Measurements from ENCODE around the gene ERVK3-1.
"Not testable (repeated sequence)": the region's sequence is repeated elsewhere in the genome, so short reads cannot be mapped to it uniquely, and the experiment has no call there.

The ERVK3-1 gene

GRCh38 chr19:58305065-58305931, at the start of gene ERVK3-1:
ERVK3-1 (plus strand) TSS chr19:58305377; CDS start chr19:58312169, 6,792 bp downstream.
- DNase-seq: peak; percentile 94

GRCh38 chr19:58258259-58258658, 46.9 kb upstream of the ERVK3-1 start:
- not testable (repeated sequence) for DNase-seq

- no peak for DNase-seq
Measured at GRCh38 chr19:58261600-58261967, 43.6 kb upstream of the ERVK3-1 start.

- DNase-seq: no peak
Measured at GRCh38 chr19:58261968-58262921, 42.9 kb upstream of the ERVK3-1 start.

DNA sequence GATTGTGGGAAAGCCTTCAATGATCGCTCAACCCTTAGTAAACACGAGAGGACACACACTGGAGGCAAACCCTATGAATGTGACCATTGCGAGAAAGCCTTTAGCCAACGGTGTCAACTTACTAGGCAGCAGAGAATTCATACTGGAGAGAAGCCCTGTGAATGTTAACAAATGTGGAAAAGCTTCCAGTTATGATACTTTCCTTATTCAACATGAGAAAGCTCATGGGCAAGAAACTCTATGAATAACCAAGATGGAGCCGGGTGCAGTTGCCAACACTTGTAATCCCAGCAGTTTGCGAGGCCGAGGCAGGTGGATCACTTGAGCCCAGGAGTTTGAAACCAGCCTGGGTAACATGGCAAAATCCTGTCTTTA, 42.3 kb upstream of the ERVK3-1 start:
- no peak for DNase-seq

DNA sequence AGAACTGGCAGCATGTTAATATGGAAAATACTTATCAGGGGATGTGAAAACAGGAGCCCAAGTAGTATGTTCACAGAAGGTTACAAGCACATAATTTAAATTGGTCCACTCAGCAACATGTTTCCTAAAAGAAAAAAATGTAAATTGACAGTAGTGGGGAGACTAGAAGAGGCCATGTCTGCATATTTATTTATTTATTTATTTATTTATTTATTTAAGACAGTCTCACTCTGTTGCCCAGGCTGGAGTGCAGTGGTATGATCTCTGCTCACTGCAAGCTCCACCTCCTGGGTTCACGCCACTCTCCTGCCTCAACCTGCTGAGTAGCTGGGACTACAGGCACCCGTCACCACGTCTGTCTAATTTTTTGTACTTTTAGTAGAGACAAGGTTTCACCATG, 40.1 kb upstream of the ERVK3-1 start:
- no peak for DNase-seq

DNA sequence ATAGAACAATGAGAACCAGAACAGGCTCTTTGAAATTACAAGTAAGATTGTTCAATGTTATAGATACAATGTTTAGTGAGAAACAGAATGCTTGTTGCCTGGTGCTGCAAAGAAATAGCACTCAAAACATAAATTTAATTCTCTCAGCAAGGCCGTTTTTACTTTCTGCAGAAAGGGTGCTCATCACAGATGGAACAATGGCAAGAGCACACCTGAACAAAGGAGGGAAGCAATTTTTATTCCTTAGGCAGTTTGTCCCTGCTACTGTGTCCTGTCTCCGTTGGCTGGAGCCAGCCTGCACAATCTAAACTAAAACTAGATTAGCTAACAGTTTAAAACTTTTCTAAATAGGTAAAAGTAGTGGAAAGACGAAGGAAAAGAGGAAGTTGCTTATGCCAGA, 36.8 kb upstream of the ERVK3-1 start:
- no peak for DNase-seq

DNA sequence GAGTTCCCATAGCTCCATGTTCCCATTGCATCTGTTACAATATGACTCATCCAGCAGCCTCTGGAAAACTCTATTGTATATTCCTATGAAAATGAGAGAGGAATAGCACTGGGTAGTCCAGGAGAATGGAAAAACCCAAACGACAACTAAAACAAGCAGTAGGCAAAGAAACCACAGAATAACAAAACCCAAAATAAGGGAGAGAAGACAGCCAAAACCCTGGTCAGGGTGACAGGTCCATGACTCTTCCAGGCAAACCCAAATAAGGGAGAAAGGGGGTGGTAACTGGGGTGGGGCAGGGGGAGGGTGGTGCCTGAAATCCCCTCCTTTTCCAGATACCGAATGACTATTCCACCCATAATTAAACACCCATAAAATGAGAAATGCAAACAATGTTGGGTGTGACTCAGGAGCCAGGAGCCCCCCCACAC, 30.4 kb upstream of the ERVK3-1 start:
- no peak for DNase-seq

GRCh38 chr19:58275564-58275963, 29.6 kb upstream of the ERVK3-1 start:
- DNase-seq: no peak

DNA sequence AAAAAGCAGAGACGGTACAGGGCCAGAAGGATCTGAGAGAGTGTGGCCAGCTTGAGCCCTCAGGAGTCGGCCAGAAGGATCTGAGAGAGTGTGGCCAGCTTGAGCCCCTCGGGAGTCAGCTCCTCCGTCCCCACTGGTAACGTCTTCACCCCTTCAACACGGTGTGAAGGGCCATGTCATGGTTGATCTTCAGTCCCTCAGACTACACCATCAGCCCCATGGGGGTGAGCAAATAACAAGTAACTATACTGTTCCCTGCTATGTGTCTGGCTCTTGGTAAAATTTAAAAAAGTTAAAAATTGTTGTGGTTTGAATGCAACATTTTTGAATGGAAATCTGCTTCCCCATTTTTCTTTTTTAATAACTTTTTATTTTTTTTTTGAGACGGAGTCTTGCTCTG, 28.0 kb upstream of the ERVK3-1 start:
- no peak for DNase-seq

GRCh38 chr19:58277748-58278540, 27.2 kb upstream of the ERVK3-1 start:
- DNase-seq: no peak

- DNase-seq: peak; percentile 92
Measured at GRCh38 chr19:58278541-58279041, 26.6 kb upstream of the ERVK3-1 start, which contains the start of gene ZNF8. ZNF8 (plus strand) TSS chr19:58278955; CDS start chr19:58279082, 127 bp downstream.

DNA sequence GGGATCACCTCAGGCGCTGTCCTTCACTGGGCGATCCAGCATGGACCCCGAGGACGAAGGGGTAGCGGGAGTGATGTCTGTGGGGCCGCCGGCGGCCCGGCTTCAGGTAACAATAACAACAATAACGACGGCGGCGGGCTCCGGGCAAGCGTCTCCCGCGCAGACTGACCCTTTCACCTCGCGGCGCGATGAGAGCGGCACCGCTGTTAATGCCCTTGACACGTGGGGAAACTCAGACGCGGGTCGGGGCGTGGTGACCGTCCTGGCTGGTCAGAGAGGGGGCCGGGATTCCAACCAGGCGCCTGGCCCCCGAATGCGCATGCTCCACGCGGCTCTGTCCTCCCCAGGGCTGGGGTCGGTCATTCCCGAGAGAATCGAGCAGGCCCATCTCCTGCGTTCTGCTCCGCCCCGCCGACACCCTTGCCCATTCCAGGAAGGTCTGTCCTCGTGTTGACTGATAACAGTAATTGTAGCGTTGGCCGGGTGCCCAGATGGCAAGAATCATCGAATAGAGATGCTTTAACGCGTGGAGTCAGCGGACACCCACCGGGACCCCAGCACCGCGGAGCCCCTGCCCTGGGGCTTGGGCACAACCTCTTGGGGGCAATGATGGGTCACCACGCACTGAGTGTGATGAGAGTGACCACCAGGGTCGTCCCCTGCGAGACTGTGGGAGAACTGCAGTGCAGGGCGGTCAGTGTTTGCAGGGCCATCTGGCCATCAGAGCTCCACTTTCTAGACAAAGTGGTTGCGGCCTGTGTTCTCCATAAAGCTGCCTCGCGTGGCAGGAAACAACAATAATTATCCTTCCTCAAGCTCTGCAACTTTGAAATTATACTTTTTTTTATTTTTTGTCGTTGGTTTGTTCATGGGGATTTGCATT, 25.9 kb upstream of the ERVK3-1 start:
- peak; percentile 44 for DNase-seq

GRCh38 chr19:58279925-58280316, 25.3 kb upstream of the ERVK3-1 start:
- DNase-seq: no peak

GRCh38 chr19:58284199-58284598, 21.0 kb upstream of the ERVK3-1 start:
- no peak for DNase-seq

DNA sequence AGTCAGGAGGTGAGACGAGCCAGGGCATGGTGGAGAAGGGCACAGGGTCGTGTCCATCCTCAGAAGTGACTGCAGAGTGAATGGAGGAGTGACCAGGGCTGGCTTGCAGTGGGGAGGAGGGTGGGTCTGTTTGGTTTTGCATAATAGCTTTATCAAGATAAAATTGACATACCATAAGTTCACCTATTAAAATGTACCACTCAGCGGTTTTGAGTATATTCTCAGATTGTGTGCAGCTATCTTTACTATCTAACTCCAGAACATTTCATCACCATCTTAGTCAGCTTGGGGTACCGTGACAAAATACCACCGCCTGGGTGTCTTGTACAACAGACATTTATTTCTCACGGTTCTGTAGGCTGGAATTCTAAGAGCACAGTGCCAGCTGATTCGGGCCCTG, 13.2 kb upstream of the ERVK3-1 start:
- no peak for DNase-seq

GRCh38 chr19:58294743-58295374, 10.3 kb upstream of the ERVK3-1 start:
- DNase-seq: no peak

DNA sequence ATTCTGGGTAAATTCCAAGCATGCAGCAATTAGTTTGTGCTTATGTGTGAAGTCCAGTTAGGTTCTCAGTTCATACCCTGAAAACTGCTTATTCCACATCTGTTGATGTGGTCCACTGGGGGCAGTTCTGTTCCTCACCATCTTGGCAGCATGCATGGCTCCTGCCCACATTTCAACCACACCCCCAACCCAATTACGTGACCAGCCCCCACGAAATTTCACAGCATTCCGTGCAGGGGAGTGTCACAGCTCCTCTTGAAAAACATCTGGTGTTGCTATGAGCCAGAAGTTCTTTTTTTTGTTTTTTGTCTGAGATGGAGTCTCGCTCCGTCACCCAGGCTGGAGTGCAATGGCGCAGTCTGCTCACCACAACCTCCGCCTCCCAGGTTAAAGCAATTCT, 9.1 kb upstream of the ERVK3-1 start:
- DNase-seq: no peak

DNA sequence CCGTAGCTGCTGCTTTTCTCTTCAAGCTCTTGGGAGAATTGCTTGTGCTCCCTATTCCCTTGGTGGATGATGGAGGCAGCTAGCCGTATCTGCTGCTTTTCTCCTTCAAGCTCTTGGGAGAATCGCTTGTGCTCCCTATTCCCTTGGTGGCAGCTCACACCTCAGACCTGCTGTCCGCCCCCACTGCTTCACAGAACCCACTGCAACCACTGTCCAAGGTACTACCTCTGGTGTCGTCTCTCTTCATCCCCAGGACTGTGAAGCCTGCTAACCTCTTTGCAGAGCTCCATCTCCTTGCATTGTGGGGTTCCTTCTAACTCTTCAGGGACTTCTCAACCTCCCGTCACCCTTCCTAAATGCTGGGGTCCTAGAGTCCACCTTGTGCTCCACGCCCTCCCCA, 4.6 kb upstream of the ERVK3-1 start:
- no peak for DNase-seq

GRCh38 chr19:58304255-58304654, 922 bp upstream of the ERVK3-1 start:
- no peak for DNase-seq

GRCh38 chr19:58304748-58305064, 471 bp upstream of the ERVK3-1 start:
- peak; percentile 85 for DNase-seq

Data from NCI-H510A treated with DMSO at 0.1 percent for 48 hours (cell line).